ENCODE results near the gene ERGIC1.
A peak's percentile ranks its signal among the peaks of the same experiment; 100 is the strongest.

ERGIC1 gene

GRCh38 chr5:172921906-172922305 lies 87.9 kb downstream of the ERGIC1 start:
- peak in 1 of 14 donors; percentile 73 for DNase-seq

- no peak for DNase-seq
These were observed 89.5 kb downstream of the ERGIC1 start for GRCh38 chr5:172923539-172923938.

- no peak for DNase-seq
These were observed 91.4 kb downstream of the ERGIC1 start for GRCh38 chr5:172925336-172925948.

GRCh38 chr5:172926008-172926523 lies 92.0 kb downstream of the ERGIC1 start:
- DNase-seq: no peak

- no peak for DNase-seq
These were observed 92.7 kb downstream of the ERGIC1 start for GRCh38 chr5:172926796-172927195.

- no peak for DNase-seq
These were observed 95.4 kb downstream of the ERGIC1 start for GRCh38 chr5:172929371-172929838.

GRCh38 chr5:172931001-172931536 lies 97.0 kb downstream of the ERGIC1 start:
- peak in 2 of 14 donors; percentile 6 to 25 for DNase-seq

GRCh38 chr5:172932313-172933017 lies 98.4 kb downstream of the ERGIC1 start:
- peak in 12 of 14 donors; percentile 3 to 68 (median 42) for DNase-seq

- DNase-seq: no peak
These were observed 99.2 kb downstream of the ERGIC1 start for GRCh38 chr5:172933238-172933637.

- no peak for DNase-seq
These were observed 101.0 kb downstream of the ERGIC1 start for GRCh38 chr5:172935096-172935495.

- DNase-seq: no peak
These were observed 102.3 kb downstream of the ERGIC1 start for GRCh38 chr5:172936401-172936800.

- DNase-seq: peak in 1 of 14 donors; percentile 67
These were observed 105.0 kb downstream of the ERGIC1 start for GRCh38 chr5:172939071-172939470.

GRCh38 chr5:172939611-172940267 lies 105.7 kb downstream of the ERGIC1 start:
- DNase-seq: peak in 7 of 14 donors; percentile 8 to 85 (median 14)

GRCh38 chr5:172940268-172941066 lies 106.4 kb downstream of the ERGIC1 start:
- DNase-seq: no peak

GRCh38 chr5:172941067-172941516 lies 107.0 kb downstream of the ERGIC1 start:
- DNase-seq: no peak

GRCh38 chr5:172942556-172942955 lies 108.5 kb downstream of the ERGIC1 start:
- DNase-seq: no peak

- peak in 1 of 14 donors; percentile 35 for DNase-seq
These were observed 109.3 kb downstream of the ERGIC1 start for GRCh38 chr5:172943283-172943841.

GRCh38 chr5:172943906-172944305 lies 109.9 kb downstream of the ERGIC1 start:
- no peak for DNase-seq

GRCh38 chr5:172944741-172945140 lies 110.7 kb downstream of the ERGIC1 start:
- DNase-seq: no peak

- DNase-seq: no peak
These were observed 111.1 kb downstream of the ERGIC1 start for GRCh38 chr5:172945151-172945550.

- no peak for DNase-seq
These were observed 112.1 kb downstream of the ERGIC1 start for GRCh38 chr5:172946146-172946545.

- DNase-seq: no peak
These were observed 115.4 kb downstream of the ERGIC1 start for GRCh38 chr5:172949426-172949825.

All from C1 segment of cervical spinal cord (tissue), 14 donors.